IPS-20b (cell line): ENCODE data around the gene MPC1.

Experiments used
- H3K27ac ChIP-seq: one replicate; pipeline ENCODE4 v1.5.1; 2013; ENCODE audit warnings: low read length
- H3K27me3 ChIP-seq: 2 replicates; pipeline ENCODE4 v1.6.1; 2013; ENCODE audit warnings: mild to moderate bottlenecking, low read length, inconsistent platforms; ENCODE audit not compliant: insufficient read depth
- H3K36me3 ChIP-seq: 2 replicates; pipeline ENCODE4 v1.6.1; 2013; ENCODE audit warnings: low read depth, mild to moderate bottlenecking, inconsistent platforms, low read length, moderate library complexity; ENCODE audit not compliant: insufficient read depth
- H3K4me1 ChIP-seq: 2 replicates; pipeline ENCODE4 v1.6.1; 2013; ENCODE audit warnings: mild to moderate bottlenecking, control low read depth, inconsistent platforms, low read length, moderate library complexity; ENCODE audit not compliant: insufficient read depth
- H3K4me3 ChIP-seq: 2 replicates; pipeline ENCODE4 v1.5.1; 2013; ENCODE audit warnings: mild to moderate bottlenecking, low read length, inconsistent platforms
- H3K9ac ChIP-seq: 2 replicates; pipeline ENCODE4 v1.6.1; 2013; ENCODE audit warnings: low read depth, mild to moderate bottlenecking, inconsistent platforms, low read length, moderate library complexity
- H3K9me3 ChIP-seq: 2 replicates; pipeline ENCODE4 v1.6.1; 2013; ENCODE audit warnings: mild to moderate bottlenecking, low read depth, low read length, inconsistent platforms; ENCODE audit not compliant: insufficient read depth

Gene MPC1

DNA sequence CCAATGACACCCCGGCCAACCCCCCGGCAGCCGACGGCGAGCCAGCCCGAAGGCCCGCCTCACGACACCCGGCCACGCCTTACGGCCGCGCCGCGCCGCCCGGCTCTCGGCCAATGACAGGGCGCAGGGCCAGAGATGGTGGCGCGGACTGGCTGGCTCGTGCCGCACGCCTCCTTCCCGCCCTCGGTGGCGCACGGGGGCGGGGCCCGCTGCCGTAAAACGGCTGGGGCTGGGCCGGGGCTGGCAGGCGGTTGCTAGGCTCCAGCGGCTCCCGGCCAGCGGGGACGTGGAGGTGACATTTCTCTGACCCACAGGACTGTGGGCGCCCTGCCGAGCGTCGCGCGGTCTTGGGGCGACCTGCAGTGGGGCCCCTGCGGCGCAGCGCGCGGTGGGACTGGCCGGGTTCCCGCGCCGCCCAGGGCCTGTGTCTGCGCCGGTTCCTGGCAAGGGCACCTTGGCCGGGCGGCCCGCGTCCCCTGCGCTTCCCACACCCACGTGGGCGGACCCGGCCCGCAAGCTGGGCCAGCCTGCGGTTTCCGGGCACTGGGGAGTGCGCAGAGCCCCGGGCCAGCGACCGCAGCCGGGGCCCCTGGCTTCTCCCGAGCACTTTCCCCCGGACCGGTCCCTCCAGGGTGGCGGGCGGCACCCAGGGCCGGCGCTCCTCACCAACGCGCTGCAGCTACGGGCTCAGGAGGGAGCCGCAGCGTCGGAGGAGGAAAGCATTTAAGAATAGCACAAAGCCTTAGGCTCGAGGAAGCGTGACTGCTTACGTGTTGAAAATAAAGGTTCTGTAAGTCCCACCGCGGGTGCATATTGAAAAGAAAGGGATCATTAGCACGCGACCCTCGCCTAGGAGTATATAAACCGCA is at the start of gene MPC1:
MPC1 (minus strand) TSS at position 8 of the 869 bp plus-strand sequence. CDS start 64 bp downstream, outside the sequence.
- Histone ChIP-seq H3K27me3 (no peaks in the 10 kb centered on the region; the same call in 1 of the 2 replicates), H3K36me3 (no peaks in the 10 kb centered on the region), H3K9ac (peak within 1 kb of the TSS; percentile 83; the same call in 1 of the 2 replicates), H3K9me3 (no peaks in the 10 kb centered on the region), H3K27ac (peak within 1 kb of the TSS; percentile 12), H3K4me3 (peak within 1 kb of the TSS; percentile 93), H3K4me1 (peaks cover 6% of the 10 kb centered on the region; the same call in 1 of the 2 replicates)

DNA sequence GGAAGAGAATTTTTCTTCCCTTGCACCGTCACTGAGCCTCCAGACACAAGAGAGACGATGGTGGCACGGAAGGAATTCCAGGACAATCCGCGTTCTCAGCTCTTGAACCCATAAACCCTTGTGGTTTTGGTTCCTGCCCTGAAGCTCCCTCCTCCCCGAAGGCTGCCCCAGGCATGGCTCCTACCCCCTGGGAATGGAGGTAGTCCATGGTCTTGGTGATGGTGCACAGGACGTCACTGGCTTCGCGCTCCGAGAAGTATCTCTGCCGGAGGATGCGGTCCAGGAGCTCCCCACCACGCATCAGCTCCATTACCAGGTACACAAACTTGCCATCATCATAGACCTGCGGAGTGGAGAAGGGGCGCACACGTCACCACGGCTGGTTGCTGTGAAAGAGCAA is 47.5 kb upstream of the MPC1 start:
- no peaks in the 10 kb centered on the region for H3K27me3 ChIP-seq
- H3K27ac ChIP-seq, result no peak overlapping the region
- H3K4me3 ChIP-seq, result no peak overlapping the region
- H3K36me3 ChIP-seq, result peaks cover 12% of the 10 kb centered on the region; the same call in 1 of the 2 replicates
- H3K9ac ChIP-seq, result no peak overlapping the region
- no peaks in the 10 kb centered on the region for H3K9me3 ChIP-seq
- no peaks in the 10 kb centered on the region for H3K4me1 ChIP-seq

DNA sequence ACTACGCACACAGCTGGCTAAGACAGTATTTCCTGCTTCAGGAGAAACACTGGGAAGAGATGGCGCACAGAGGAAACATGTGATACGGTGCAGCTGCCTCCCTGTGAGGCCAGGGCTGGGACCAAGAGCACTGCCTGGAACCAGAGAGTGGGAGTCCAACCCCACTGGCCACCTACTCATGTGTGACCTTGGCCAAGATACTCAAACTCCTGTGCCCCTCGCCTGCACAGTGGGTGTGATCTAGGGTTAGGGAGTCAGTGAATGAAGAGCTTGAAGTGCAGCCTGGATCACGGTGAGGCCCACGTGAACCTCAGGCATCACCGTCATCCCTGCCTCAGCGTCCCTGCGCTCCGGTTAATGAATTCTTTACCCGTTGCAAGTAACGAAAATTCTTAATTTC is 41.7 kb upstream of the MPC1 start:
- Histone ChIP-seq H3K9me3 (no peaks in the 10 kb centered on the region), H3K4me3 (no peak overlapping the region), H3K36me3 (peaks cover 16% of the 10 kb centered on the region; the same call in 1 of the 2 replicates), H3K27ac (no peak overlapping the region), H3K9ac (no peak overlapping the region), H3K27me3 (no peaks in the 10 kb centered on the region), H3K4me1 (0 out of 2 replicates have a peak, but pooled peaks cover 2% of the 10 kb centered on the region)

DNA sequence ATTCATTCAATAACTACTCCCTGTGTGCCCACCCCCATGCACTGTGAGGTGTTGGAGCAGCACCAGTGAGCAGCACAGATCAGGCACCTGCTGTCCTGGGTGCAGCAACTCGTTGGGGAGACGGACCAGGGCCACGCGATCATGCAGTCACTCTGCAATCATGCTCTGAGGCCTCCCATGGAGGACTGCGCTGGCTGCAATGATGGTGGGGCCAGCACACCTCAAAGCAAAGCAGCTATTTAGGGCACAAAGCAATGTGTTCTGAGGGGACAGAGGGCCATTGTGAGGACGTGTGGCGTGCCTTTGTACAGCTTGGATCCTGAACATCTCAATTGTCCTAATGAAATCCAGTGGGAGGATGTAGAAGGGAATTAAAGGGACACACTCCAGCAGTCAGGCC is 41.0 kb upstream of the MPC1 start:
- no peak overlapping the region for H3K9ac ChIP-seq
- no peak overlapping the region for H3K4me3 ChIP-seq
- no peak overlapping the region for H3K27ac ChIP-seq
- peaks cover 21% of the 10 kb centered on the region; the same call in 1 of the 2 replicates for H3K36me3 ChIP-seq
- no peaks in the 10 kb centered on the region for H3K27me3 ChIP-seq
- 0 out of 2 replicates have a peak, but pooled peaks cover 2% of the 10 kb centered on the region for H3K4me1 ChIP-seq
- H3K9me3 ChIP-seq, result no peaks in the 10 kb centered on the region

DNA sequence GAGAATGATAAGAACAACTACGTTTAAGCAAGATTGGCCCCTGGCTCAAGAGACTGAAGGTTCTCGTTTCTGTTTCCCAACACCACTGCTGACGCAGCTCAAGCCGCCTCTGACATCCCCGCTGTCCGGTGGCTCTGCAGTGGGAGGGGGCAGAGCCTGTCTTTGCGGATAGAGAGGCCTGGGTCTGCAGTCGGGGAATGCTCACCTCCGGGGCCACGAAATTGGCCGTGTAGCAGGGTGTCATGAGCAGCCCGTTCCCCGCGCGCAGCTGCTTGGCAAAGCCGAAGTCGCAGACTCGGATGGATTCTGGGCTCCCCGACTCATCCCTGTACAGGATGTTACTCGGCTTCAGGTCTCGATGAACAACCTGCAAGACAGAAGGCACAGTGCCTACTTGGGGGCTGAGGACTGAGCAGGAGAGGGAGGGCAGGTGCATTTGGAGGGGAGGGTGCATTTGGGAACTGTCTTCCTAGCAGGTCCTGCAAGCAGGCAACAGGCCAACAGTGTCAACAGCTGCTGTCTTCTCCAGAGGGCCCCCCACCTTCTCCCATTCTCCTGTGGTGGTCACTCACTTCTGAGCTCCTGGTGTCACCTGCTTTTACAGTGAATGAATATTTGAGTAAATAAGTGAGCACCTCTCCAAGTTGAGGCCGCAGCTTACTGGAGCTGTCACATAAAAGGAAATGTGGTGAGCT is 40.5 kb upstream of the MPC1 start:
- Histone ChIP-seq H3K9me3 (no peaks in the 10 kb centered on the region), H3K4me3 (no peak overlapping the region), H3K9ac (no peak overlapping the region), H3K4me1 (0 out of 2 replicates have a peak, but pooled peaks cover 2% of the 10 kb centered on the region), H3K27ac (no peak overlapping the region), H3K36me3 (peaks cover 21% of the 10 kb centered on the region; the same call in 1 of the 2 replicates), H3K27me3 (no peaks in the 10 kb centered on the region)

DNA sequence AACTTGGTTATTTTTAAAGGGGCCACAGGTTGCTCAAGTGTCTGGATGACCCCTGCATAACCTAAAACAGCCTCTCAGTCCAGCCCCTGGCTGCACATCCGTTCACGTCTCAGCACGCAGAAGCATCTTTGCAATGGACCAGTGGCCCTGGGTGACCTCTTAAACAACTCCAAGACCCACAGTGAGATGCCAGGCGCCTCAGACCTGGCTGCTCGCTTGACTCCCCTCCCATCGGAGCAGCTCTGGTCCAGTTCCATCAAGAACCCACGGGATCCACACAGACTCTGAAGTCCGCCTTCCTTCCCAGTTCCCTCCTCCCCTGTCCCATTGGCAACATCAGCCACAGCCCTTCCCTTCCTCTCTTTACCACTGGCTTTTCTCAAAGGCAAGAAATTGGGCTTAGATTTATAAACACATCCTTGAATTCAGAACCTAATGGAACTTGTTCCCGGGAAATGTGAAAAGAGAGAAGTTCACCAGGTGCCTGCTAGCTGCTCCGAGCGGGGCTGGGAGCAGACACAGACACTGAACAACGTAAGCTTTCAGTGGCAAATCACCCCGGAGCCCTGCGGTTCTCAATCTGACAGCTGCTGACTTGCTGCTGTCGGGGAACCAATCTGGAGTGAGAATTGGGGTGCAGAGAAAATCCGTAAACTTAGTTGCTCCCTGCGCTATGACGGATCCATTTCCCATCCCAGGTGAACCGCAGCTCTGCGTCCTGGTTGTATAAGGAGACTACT is 39.6 kb upstream of the MPC1 start:
- no peak overlapping the region for H3K9ac ChIP-seq
- H3K27me3 ChIP-seq, result no peaks in the 10 kb centered on the region
- no peak overlapping the region for H3K4me3 ChIP-seq
- 0 out of 2 replicates have a peak, but pooled peaks cover 2% of the 10 kb centered on the region for H3K4me1 ChIP-seq
- no peak overlapping the region for H3K27ac ChIP-seq
- peaks cover 28% of the 10 kb centered on the region; the same call in 1 of the 2 replicates for H3K36me3 ChIP-seq
- H3K9me3 ChIP-seq, result no peaks in the 10 kb centered on the region

DNA sequence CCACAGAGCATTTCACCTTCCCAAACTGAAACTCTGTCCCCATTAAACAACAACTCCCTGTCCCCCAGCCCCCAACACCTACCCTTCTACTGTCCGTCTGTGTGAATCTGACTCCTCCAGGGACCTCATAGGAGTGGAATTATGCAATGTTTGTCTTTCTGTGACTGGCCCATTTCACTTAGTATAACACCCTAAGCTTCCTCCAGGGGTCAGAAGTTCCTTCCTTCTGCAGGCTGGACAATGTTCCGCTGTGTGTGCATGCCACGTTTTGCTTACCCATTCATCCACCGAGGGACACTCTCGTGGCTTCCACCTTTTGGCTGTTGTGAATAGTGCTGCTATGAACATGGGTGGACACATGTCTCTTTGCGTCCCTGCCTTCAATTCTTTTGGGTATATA is 37.6 kb upstream of the MPC1 start:
- Histone ChIP-seq H3K27me3 (no peaks in the 10 kb centered on the region), H3K36me3 (peaks cover 36% of the 10 kb centered on the region), H3K27ac (no peak overlapping the region), H3K4me3 (no peak overlapping the region), H3K9ac (no peak overlapping the region), H3K9me3 (no peaks in the 10 kb centered on the region), H3K4me1 (0 out of 2 replicates have a peak, but pooled peaks cover 2% of the 10 kb centered on the region)

DNA sequence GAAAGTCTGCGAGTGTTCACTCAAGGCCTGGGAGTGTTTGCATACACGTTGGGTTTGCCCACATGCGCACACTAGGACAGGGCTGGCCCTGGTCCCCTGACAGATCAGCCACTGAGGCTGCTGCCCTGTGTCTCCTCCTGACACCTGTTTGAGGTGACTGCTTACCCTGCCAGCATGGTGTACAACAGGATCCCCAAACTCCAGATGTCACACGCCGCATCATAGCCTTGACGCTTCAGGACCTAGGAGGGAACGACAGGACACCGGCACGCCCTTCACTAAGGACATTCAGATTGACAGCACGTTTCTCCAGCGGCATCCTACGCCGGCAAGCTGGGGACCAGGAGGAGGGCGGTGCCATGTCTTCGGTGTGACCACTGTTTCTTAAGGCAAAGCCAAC is 37.0 kb upstream of the MPC1 start:
- Histone ChIP-seq H3K9me3 (no peaks in the 10 kb centered on the region), H3K9ac (no peak overlapping the region), H3K36me3 (peaks cover 36% of the 10 kb centered on the region), H3K4me1 (0 out of 2 replicates have a peak, but pooled peaks cover 2% of the 10 kb centered on the region), H3K27me3 (no peaks in the 10 kb centered on the region), H3K4me3 (no peak overlapping the region), H3K27ac (no peak overlapping the region)

DNA sequence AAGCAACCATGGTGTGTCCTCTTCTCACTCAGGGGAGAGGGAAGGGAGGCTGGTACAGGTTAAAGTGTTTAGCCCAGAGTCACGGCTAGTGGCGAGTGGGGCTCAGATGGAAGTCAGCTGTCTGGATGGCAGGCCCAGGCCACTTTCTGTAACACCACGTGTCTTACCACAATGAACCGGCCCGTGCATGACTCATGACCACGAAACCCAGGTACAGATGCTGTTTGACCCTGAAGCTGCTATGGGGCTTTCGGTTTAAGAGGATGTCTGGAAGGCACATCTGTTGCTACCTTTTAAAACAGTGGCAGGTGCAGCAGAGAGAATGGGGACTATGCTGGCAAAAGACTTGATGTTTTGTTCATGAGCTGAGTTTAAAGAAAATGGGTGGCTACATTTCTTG is 36.5 kb upstream of the MPC1 start:
- H3K36me3 ChIP-seq, result peaks cover 36% of the 10 kb centered on the region
- no peak overlapping the region for H3K9ac ChIP-seq
- H3K27ac ChIP-seq, result no peak overlapping the region
- no peaks in the 10 kb centered on the region for H3K27me3 ChIP-seq
- H3K9me3 ChIP-seq, result no peaks in the 10 kb centered on the region
- H3K4me1 ChIP-seq, result 0 out of 2 replicates have a peak, but pooled peaks cover 2% of the 10 kb centered on the region
- no peak overlapping the region for H3K4me3 ChIP-seq

DNA sequence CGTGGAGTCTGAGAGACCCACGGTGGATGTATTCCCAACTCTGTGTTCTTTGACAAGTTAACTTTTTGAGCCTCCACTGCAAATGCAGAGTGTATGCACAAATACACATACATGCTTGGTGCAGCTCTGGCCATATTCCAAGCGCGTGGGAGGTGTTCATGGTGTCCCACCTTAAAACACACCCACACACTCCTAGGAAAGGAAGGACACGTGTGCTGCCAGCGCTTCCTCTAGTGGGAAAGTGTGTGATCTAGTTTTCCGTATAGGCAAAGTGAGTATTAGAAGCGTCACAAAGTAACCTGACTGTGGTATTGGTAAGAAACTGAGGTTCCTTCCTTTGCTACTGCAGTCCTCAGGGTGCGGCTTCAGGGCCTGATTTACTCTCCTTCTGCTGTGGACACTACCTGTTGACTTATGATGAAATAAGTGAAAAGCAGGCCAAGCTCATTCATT is 36.0 kb upstream of the MPC1 start:
- Histone ChIP-seq H3K4me3 (no peak overlapping the region), H3K36me3 (peaks cover 37% of the 10 kb centered on the region), H3K27ac (no peak overlapping the region), H3K4me1 (0 out of 2 replicates have a peak, but pooled peaks cover 2% of the 10 kb centered on the region), H3K9ac (no peak overlapping the region), H3K9me3 (no peaks in the 10 kb centered on the region), H3K27me3 (no peaks in the 10 kb centered on the region)

DNA sequence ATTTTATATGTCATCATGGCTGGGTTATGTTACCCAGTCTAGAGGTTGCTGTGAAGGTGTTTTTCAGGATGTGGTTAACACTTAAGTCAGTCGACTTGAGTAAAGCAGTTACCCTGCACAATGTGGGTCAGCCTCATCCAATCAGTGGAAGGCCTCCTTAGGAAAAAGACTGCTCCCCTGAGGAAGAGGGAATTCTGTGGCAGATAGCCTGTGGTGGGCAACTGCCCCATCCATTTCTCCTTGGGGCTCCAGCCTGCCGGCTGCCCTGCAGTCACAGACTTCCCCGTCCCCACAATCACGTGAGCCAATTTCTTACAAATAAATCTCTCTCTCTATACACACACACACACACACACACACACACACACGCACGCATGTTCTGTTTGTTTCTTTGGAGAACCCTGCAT is 34.5 kb upstream of the MPC1 start:
- H3K27me3 ChIP-seq, result no peaks in the 10 kb centered on the region
- no peaks in the 10 kb centered on the region for H3K9me3 ChIP-seq
- no peak overlapping the region for H3K9ac ChIP-seq
- H3K27ac ChIP-seq, result no peak overlapping the region
- no peak overlapping the region for H3K4me3 ChIP-seq
- peaks cover 26% of the 10 kb centered on the region for H3K36me3 ChIP-seq
- H3K4me1 ChIP-seq, result 0 out of 2 replicates have a peak, but pooled peaks cover 2% of the 10 kb centered on the region
